ENCODE measurements around the gene IER3IP1. TPM values are rescaled to one million over a fixed set of nuclear protein-coding genes. Genes with fewer than 3 reads are reported as not detected.
"Not testable (repeated sequence)": the region's sequence is repeated elsewhere in the genome, so short reads cannot be mapped to it uniquely, and the experiment has no call there.

The IER3IP1 gene
- total RNA-seq, 1 donor from 2014 or later: 9.8 TPM

GRCh38 chr18:47204908-47205522 lies 28.9 kb upstream of the IER3IP1 start:
- no peaks in the 10 kb centered on the region for H3K27me3 Mint-ChIP-seq (ENCODE audit: unreplicated experiment)
- peak; percentile 80 for TF ChIP-seq CTCF (IDR thresholded peaks at IDR 0.05; ENCODE audit: partially characterized antibody, unreplicated experiment)
- H3K4me3 Mint-ChIP-seq (ENCODE audit: unreplicated experiment): no peak overlapping the region
- no peak overlapping the region for H3K27ac Mint-ChIP-seq (ENCODE audit: unreplicated experiment)
- no peaks in the 10 kb centered on the region for H3K4me1 Mint-ChIP-seq (ENCODE audit: low read depth, unreplicated experiment)
- peak; percentile 49 for DNase-seq
- no peaks in the 10 kb centered on the region for H3K9me3 Mint-ChIP-seq (ENCODE audit: unreplicated experiment)
- no peaks in the 10 kb centered on the region for H3K36me3 Mint-ChIP-seq (ENCODE audit: unreplicated experiment)

- H3K27ac Mint-ChIP-seq (ENCODE audit: unreplicated experiment): no peak overlapping the region
- no peaks in the 10 kb centered on the region for H3K9me3 Mint-ChIP-seq (ENCODE audit: unreplicated experiment)
- no peaks in the 10 kb centered on the region for H3K36me3 Mint-ChIP-seq (ENCODE audit: unreplicated experiment)
- DNase-seq: no peak
- no peaks in the 10 kb centered on the region for H3K27me3 Mint-ChIP-seq (ENCODE audit: unreplicated experiment)
- no peak overlapping the region for H3K4me3 Mint-ChIP-seq (ENCODE audit: unreplicated experiment)
- no peaks in the 10 kb centered on the region for H3K4me1 Mint-ChIP-seq (ENCODE audit: low read depth, unreplicated experiment)
- no peak for TF ChIP-seq CTCF (IDR thresholded peaks at IDR 0.05; ENCODE audit: partially characterized antibody, unreplicated experiment)
These were observed 27.7 kb upstream of the IER3IP1 start for GRCh38 chr18:47203626-47204464.

GRCh38 chr18:47195961-47196360 lies 19.8 kb upstream of the IER3IP1 start:
- DNase-seq; H3K27ac Mint-ChIP-seq (ENCODE audit: unreplicated experiment); H3K36me3 Mint-ChIP-seq (ENCODE audit: unreplicated experiment); H3K4me3 Mint-ChIP-seq (ENCODE audit: unreplicated experiment); H3K27me3 Mint-ChIP-seq (ENCODE audit: unreplicated experiment); H3K9me3 Mint-ChIP-seq (ENCODE audit: unreplicated experiment); H3K4me1 Mint-ChIP-seq (ENCODE audit: low read depth, unreplicated experiment): not testable (repeated sequence)

GRCh38 chr18:47191961-47192360 lies 15.8 kb upstream of the IER3IP1 start:
- no peak for TF ChIP-seq CTCF (IDR thresholded peaks at IDR 0.05; ENCODE audit: partially characterized antibody, unreplicated experiment)
- Mint-ChIP-seq H3K4me3 (ENCODE audit: unreplicated experiment) (no peak overlapping the region), H3K27me3 (ENCODE audit: unreplicated experiment) (no peaks in the 10 kb centered on the region), H3K4me1 (ENCODE audit: low read depth, unreplicated experiment) (no peaks in the 10 kb centered on the region), H3K36me3 (ENCODE audit: unreplicated experiment) (no peaks in the 10 kb centered on the region), H3K9me3 (ENCODE audit: unreplicated experiment) (peaks cover 2% of the 10 kb centered on the region), H3K27ac (ENCODE audit: unreplicated experiment) (no peak overlapping the region)
- no peak for DNase-seq

- Mint-ChIP-seq H3K9me3 (ENCODE audit: unreplicated experiment) (peaks cover 2% of the 10 kb centered on the region), H3K27me3 (ENCODE audit: unreplicated experiment) (no peaks in the 10 kb centered on the region), H3K36me3 (ENCODE audit: unreplicated experiment) (no peaks in the 10 kb centered on the region), H3K27ac (ENCODE audit: unreplicated experiment) (no peak overlapping the region), H3K4me3 (ENCODE audit: unreplicated experiment) (no peak overlapping the region), H3K4me1 (ENCODE audit: low read depth, unreplicated experiment) (no peaks in the 10 kb centered on the region)
- TF ChIP-seq CTCF (IDR thresholded peaks at IDR 0.05; ENCODE audit: partially characterized antibody, unreplicated experiment): no peak
- DNase-seq: no peak
These were observed 11.6 kb upstream of the IER3IP1 start for GRCh38 chr18:47187721-47188120.
